T-helper 1 cell (primary cell): ENCODE data around the gene SHANK2.

Source experiments
- DNase-seq, 5 donors: peaks; one replicate each; pipeline ENCODE4 v3.0.0-alpha.2; 2012 to 2020
- total RNA-seq, 4 donors: gene quantifications; one replicate each; lab custom pipeline; 2026; lab: John Stamatoyannopoulos, UW

SHANK2 gene
- total RNA-seq, result 0 reads per million in 4 donors

DNA sequence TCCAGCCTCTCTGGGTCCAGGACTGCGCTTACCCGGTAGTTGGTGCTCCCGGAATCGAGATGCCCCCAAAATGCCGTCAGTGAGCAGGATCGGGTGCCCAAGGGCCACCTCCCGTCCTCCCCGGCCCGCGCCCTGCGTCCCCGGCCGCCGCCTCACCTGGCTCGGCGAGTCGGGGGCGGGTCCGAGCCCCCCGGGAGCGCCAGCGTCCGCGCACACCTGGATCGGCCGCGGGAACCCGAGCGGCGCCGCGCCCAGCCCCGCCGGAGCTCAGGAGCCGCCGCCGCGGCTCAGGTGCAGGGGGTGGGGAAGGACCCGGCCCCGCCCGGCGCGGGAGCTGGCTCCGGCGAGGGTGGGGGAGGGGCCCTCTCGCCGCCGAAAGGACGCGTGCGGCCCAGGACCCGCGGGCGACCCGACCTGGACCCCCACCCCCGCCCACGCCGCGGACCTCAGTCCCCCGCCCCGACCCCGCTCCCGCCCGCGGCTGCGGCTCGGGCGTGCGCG, at the start of gene SHANK2:
Gene SHANK2 (minus strand): TSS at position 309 of the 501 bp plus-strand sequence. CDS start 105,251 bp downstream, outside the sequence.
- no peak for DNase-seq

DNA sequence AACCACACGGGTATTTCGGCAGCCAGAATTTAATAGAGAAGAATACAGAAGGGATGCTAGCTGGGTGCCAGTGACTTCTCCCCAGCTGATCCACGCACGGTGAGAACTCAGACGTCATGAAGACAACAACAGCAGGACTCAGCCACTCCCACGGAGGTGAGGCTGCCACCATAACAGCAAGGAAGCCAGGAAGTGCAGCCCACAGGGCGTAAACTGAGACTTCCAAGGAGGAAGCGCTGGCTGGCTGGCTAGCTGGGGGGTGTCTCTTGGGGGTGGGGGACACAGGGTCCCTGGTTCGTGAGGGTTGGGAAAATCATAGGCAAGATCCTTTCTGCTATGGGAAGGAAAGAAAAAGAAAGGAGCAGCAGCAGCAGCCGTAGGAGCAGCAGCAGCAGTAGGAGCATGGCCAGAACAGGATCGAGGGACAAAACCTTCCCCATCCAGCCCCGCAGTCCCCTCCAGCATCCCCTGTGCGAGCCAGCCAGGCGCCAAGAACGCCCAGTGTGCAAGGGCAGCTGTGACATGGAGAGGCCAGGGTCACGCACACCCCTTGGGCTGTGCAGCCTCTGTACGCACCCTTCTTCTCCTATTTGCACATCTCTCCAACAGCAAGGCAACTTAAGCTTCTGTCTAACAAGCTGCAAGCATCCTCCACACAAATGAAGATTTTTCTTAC, 49.6 kb upstream of the SHANK2 start:
- DNase-seq, result no peak

DNA sequence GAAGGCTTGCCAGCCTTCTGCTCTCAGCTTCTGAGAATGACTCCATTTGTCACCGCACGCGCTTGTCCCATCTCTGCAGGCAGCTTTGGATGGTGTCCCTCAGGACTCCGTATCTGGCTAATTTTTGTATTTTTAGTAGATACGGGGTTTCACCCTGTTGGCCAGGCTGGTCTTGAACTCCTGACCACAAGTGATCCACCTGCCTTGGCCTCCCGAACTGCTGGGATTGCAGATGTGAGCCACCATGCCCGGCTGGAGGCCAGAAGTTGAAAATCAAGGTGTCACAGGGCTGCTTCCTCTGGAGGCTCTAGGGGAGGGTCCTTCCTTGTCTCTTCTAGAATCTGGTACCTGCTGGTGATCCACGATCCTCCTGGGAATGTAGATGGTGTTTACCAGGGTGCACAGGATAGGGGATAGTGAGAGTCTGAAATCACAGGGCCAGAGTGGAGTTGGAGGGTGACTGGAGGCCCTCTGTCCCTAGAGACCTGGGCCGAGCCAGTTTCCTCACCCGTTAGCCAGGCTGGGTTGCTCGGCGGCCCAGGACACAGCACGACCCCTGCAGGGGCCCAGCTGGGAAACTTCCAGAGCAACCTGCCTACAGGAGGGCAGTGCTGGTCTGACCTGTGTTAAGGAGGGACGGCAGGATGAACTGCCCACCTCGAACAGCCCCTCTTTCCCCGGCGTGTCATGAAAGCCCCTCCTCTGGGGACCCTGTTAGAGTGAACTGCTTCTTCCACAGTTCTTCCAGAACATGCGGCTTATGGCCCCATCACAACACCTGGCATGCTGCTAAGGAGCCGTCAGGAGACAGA, 48.9 kb upstream of the SHANK2 start:
- no peak for DNase-seq

DNA sequence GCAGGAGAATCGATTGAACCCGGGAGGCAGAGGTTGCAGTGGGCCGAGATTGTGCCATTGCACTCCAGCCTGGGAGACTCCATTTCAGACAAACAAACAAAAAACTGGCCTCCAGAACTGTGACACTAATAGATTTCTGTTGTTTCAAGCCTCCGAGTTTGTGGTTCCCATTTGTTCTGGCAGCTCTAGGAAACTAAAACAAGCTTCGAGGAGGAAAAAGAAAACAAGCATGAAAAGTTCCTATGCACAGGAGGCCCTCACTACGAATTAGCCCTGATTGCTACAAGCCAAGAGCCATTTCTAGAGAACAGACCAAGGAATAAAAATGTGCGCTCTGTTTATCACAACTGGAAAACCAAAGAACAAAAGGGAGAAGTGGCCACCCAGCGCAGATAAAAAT, 47.8 kb upstream of the SHANK2 start:
- no peak for DNase-seq

DNA sequence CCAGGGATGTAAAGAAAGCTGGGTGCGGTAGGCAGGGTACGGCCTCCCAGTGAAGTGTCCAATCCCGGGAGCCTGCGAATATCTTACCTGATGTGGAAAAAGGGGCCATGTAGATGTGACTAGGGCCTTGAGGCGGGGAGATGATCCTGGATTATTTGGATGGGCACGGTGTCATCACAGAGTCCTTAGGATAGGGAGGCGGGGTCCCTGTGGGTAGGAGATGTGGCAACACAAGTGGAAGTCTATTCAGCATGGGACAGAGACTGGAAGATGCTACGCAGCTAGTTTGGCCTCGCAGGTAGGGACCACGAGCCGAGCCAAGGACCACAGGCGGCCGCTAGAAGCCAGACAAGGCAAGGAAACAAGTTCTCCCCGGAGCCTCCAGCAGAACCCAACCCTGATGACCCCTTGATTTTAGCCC, 46.4 kb upstream of the SHANK2 start:
- no peak for DNase-seq

DNA sequence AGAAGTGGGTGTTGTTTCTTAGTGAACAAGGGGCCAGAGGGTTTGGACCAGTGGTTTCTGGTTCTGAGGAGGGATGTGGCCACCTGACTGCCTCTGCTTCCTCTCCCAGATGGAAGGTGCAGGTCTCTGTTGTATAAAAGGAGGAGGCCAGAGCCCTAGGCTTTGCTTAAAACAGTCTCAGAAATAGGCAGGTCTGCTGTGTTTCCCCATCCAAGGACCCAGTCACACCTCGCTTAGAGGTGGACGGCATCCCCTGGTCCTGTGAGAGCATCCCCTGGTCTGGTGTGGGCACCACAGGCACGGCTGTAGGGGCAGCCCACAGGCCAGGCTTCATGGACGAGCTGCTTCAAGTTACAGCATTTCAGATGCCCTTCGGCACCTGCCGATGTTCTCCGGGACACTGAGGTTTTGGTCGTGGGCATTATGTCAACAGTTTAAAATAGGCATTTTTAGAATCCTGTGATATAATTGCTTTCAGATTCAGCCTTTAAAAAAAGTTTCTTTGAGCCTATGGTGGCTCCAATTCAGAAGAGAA, 45.7 kb upstream of the SHANK2 start:
- DNase-seq, result no peak

DNA sequence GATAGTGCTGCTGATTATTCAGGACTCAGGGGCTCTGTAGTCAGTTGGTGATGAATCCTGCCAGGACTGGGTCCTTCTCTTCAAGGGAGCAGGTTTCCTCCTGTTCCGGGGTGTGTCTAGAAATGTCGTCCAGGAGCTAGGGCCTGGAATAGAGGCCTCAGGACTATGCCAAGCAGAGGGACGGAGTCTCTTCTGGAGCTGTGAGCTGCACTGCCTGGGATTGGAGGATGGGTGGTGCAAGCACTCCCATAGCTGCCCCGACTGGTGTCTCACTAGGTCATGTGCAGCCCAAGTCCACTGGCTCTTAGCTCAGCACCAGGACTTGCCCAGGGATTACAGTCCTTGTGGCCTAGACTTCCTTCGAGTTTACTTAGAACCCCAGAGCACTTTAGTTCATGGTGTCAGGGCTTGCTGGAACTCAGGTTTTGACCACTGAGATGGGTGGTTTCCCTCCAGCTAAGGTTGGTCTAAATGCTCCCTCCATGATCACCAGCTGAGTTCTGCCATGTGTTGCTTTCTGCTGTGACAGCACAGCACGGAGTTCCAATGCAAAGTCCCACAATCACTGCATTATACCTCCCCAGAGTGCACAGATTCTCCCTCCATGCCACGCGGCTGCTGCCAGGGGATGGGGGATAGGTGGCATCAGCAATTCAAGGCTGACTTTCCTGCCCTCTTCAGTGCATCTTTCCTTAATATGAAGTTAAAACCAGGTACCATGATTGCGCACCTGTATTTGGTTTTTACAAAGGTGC, 42.6 kb upstream of the SHANK2 start:
- DNase-seq, result no peak

DNA sequence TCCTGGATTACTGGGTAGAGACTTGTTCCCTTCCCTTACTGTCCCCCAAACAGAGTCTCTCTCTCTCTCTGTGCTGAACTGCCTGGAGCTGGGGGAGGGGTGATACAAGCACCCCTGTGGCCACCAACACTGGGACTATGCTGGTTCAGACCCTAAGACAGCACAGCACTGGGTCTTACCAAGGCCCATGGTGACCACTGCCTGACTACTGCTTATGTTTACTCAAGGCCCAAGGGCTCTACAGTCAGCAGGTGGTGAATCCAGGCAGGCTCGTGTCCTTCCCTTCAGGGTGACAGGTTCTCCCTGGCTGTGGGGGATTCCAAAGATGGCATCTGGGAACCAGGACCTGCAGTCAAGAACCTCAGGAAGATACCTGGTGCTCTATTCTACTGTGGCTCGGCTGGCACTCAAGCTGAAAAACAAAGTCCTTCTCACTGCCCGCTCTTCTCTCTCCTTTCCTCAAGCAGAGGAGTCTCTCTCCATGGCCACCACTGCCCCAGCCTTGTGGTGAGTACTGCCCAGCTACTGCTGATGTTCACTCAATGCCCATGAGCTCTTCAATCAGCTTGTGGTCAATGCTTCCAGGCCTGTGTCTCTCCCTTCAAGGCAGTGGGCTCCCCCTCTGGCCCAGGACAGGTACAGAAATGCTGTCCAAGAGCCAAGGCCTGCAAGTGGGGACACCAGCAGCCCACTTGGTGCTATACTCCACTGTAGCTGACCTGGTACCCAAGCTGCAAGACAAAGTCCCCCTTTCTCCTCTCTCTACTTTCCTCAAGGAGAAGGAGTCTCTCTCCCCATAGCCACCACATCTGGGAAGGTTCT, 41.8 kb upstream of the SHANK2 start:
- no peak for DNase-seq

DNA sequence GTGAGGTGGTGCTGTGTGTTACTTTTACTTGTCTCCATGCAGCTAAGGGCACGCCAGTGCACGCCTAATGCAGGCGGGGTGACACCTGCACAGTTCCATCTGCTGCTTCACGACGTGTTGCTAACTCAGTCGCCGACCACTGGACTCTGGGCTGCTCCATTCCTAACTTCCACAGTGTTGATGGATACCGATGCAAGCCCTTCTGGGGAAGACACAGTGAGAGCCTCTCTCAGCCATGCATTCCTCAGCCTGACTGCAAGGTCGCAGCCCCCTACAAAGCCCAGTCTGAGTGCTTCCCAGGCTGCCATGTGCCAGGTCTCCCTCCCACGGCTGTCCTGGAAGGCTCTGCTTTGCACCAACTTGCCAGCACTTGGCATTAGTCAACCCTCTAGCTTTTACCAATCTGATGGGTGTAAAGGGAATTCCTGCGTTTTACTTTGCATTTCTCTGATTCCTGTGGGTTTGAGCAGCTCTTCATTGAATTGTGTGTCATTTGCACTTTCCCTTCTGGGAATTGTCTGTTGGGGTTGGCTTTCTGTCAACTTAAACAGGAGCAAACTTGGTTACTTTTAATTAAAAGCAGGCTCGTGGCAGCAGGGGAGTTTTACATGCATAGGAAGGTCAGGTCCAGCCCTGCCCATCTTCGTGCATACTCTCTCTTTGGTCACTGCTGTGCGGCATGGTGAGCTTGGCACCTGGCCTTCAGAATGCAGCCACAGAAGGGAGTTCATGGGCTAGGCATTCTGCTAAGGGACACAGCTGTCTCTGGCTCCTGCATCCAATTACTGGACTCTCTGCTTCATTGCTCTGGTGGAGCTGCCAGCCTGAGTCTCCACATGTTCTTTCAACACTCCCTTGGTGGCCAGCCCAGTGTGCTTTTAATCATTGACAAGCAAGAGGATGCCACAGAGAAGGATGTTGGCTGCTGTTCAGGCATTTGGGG, 34.6 kb upstream of the SHANK2 start:
- no peak for DNase-seq

DNA sequence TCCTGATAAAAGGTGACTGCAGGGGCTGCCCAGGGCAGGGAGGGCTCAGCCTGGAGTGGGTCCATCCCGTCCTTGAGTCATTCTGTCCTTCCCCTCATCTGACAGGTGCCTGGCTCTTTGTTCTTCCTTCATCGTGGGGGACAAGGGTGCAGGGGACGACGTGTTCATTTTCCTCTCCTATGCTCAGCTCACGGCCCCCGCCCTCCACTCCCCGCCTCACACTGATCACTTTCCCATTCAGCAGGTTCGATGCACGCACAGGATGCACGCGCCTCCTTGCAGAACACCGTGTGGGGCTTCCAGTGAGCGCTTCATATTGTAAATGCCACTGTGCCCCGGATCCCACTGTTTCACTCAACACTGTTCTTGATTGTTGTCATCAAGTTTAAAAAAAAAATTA, 32.7 kb upstream of the SHANK2 start:
- no peak for DNase-seq

DNA sequence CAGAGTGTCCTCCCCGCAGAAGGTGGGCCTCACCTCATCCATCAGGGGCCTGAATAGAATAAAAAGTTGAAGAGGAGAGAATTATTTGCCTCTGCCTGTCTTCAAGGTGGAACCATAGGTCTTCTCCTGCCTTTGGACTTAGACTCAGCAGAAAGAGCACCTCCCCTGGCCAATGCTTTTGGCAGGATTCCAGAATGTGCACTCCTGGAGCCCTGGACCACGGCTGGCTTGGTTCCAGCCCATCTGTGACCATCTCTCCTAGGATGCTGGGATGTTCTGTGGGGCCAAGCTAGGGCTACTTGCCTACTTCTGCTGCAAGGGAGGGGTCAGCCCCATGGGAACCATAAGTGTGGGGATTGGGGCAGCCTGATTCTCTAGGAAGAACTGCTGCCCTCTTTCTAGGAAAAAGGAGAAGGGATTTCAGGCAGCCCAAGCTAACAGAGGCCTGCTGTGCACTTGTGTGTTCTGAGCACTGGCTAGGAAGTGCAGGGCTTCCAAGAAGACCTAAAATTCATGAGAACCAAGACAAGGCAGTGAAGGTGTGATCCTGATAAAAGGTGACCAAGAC, 32.2 kb upstream of the SHANK2 start:
- no peak for DNase-seq

DNA sequence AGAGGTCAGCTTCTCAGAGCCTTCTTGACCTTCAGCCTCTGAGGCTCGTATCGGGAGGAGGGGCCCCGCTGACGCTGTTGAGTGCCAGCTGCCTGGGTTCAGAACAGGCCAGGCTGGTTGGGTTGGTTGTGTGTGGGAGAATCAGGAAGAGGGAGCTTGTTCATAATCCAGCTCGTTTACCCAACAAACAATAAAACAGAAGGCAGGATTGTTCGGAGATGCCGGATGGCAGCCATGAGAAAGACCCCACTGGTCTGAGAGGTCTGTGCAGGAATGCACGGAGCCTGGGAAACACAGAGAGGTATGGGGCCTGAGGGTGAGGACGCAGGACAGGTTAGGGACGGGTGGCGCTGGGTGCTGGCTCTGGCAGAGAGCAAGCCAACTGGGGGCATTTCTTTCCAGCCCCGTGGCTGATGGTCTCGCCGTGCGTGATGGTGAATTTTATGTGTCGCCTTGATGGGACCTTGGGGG, 31.6 kb upstream of the SHANK2 start:
- no peak for DNase-seq

DNA sequence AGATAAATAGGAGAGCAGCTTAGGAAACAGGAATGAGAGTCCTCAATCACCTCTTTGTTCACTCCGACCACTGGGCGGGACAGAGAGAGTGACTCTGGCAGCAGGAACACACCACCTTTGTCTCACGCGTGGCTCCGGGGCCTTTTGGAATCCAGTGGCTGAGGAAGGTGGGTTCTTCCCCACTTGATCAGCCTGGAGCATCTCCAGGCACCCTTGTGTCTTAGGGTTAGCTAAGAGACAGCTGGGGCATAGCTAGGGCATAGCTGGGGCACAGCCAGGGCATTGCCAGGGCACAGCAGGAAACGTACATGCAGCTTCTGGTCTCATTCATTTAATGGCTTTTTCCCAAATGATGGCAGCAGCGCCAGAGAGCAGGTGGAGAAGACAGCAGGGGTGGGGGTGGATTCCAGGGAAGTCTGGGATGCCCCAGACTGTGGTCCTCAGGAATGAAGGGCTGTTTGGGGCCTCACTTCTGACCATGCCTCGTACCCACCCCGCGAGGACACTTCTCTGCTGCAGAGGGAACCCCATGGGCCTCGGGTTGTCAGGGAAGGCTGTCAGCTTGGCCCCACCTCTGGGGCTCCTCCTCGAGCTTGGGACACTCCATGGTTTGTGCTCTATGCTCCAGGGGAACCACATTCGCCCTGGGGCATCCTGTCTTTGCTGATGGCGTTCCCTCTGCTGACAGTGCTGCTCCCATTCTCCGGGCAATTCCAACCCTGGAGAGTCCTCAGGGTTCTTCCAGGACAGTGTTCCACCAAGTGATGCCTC, 30.4 kb upstream of the SHANK2 start:
- DNase-seq, result no peak

DNA sequence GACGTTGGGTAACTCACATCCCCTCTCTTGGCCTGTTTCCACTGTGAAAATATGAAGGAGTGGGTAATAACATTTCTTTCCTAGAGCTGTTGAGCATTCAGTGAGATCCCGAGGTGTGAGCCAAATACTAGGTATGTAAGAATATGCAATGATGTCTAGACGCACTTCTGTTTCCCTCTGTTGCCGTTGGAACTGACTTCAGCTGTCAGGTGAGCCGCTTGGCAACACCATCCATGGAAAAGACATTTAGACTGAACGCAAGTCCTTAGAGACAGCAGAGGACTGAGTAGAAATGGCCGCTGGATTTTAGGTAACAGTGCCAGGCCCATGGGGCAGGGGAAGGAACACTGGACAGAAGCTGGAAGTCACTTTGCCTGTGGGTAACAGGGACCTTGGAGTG, 29.5 kb upstream of the SHANK2 start:
- no peak for DNase-seq

DNA sequence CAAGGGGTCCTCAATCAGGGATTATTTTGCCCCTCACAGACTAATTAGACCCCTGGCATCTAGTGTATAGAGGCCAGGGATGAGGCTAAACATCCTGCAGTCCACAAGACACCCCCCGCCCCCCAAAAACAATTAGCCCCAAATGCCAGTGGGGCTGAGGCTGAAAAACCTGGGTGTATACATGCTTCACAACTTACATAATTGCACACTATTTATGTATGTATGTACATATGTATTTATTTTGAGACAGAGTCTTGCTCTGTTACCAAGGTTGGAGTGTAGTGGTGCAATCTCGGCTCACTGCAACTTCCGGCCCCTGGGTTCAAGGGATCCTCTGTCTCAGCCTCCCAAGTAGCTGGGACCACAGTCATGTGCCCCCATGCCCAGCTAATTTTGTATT, 28.8 kb upstream of the SHANK2 start:
- no peak for DNase-seq

DNA sequence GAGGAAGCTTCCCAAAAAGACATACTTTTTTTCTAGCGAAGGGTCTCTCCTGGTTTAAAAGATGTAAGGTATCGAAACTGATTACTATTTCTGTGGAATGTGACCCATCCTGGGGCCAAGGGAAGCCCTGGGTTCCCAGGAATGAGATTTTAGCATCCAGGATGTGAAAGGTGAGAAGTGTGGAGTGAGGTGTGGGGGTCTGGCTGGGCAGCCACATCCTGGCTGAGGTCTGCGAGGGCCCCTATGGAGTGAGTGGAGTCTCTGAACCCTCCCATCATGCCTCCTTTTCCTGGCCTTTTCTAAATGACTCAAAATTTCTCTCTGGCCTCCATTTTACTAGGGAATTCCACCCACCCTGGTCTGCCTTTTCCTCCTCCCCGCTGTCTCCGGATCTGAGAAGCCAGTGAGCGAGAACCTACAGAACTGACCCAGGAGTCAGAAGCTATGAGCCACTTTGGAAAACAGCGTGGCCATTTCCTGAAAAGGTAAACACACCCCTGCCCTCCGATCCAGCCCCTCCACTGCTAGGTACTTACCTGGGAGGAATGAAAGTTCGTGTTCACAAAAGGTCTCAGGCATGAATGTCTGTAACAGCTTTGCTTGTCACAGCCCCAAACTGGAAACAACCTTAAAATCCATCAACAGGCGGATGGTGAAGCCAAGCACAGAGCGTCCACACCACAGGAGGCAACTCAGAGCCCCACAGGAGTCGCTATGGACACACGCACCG, 27.7 kb upstream of the SHANK2 start:
- DNase-seq, result no peak

DNA sequence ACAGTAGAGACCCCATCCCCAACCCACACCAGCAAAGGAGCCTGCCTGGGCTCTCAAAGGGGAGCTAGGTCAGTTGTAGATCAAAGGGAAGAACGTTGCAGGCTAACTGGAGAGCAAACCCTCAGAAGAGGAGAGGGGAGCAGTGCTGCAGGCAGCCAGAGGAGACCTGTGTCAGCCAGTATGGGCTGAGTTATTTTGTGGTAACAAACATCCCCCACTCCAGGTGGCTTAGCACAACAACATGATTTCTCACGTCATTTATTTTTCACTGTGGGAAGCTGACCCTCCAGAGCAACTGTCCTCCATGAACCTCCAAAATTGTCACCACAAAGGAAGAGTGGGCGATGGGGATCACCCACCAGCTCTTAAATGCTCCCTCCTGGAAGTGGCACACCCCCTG, 19.8 kb upstream of the SHANK2 start:
- DNase-seq, result no peak

DNA sequence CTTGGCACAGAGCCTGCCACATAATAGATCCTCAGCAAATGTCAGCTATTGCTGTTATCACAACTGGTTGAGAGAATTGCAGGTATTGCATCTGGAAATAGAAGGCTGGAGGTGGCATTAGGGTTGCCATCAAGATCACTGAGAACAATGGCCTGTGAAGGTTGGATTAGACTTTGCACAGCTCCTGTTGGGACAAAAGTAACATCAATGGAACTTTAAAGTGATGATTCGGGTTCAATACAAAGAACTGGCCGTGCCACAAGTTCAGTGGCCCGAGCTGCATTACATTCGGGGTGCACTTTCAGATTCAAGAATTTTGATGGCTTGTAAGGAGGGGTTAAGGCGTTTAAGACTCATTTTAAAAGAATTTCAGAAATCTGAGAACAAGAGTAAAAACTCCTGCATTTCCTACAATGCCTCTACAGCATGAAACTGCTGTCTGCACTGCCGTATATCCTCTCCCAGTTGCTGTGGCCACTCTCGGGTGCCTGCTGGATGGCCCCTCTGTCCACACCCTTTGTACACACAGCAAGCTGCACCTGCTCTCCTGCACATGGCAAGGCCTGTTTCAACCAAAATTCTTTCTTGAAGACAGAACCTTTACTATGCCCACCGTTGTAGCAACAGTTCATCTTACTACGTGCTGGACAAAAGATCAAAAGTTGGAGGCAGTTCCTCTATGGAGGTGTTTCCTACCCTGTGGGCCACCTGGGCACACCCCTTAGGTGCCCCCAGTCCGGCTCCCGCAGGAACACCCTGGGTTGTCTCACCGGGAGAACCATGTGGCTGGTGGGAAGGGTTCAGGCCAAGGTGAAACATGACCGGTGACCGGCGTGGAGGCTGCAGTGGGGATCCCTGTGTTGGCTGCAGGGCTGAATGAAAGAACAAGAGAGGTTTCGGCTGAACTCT, 17.5 kb upstream of the SHANK2 start:
- DNase-seq, result no peak
